ENCODE measurements around the gene IQCN.

DNA sequence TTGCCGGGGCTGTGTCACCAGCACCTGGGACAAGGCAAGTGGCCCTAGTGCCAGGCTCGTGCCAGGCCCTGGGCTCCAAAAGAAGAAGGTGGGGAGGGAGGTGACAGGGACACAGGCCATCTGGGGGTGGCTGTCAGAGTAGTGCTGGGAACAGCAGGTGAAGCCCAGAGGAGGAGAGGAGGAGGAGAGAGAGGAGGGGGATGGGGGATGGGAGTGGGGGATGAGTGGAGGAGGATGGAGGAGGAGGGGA, 29.9 kb upstream of the IQCN start:
- TF ChIP-seq, protein P1, sequence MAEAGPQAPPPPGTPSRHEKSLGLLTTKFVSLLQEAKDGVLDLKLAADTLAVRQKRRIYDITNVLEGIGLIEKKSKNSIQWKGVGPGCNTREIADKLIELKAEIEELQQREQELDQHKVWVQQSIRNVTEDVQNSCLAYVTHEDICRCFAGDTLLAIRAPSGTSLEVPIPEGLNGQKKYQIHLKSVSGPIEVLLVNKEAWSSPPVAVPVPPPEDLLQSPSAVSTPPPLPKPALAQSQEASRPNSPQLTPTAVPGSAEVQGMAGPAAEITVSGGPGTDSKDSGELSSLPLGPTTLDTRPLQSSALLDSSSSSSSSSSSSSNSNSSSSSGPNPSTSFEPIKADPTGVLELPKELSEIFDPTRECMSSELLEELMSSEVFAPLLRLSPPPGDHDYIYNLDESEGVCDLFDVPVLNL (IDR thresholded peaks at IDR 0.05; ENCODE audit: low read depth, low read length) = no peak
- TF ChIP-seq, protein P2, sequence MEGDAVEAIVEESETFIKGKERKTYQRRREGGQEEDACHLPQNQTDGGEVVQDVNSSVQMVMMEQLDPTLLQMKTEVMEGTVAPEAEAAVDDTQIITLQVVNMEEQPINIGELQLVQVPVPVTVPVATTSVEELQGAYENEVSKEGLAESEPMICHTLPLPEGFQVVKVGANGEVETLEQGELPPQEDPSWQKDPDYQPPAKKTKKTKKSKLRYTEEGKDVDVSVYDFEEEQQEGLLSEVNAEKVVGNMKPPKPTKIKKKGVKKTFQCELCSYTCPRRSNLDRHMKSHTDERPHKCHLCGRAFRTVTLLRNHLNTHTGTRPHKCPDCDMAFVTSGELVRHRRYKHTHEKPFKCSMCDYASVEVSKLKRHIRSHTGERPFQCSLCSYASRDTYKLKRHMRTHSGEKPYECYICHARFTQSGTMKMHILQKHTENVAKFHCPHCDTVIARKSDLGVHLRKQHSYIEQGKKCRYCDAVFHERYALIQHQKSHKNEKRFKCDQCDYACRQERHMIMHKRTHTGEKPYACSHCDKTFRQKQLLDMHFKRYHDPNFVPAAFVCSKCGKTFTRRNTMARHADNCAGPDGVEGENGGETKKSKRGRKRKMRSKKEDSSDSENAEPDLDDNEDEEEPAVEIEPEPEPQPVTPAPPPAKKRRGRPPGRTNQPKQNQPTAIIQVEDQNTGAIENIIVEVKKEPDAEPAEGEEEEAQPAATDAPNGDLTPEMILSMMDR (IDR thresholded peaks at IDR 0.05 in 2 of 3, conservative IDR thresholded peaks at IDR 0.05 in 1 of 3; ENCODE audit: control insufficient read depth in 2 of 3, extremely low read depth in 1 of 3, insufficient read depth in 1 of 3, low read depth in 3 of 3, low read length in 3 of 3) = no peak
- TF ChIP-seq LARP7 (IDR thresholded peaks at IDR 0.05) (0 out of 2 replicates have a peak, but pooled peaks have one; percentile 24), FOXM1 (IDR thresholded peaks at IDR 0.05; ENCODE audit: low read depth, low read length) (no peak), POLR2A (IDR thresholded peaks at IDR 0.05; ENCODE audit: low read depth, low read length) (no peak)
- TF ChIP-seq, protein P3, sequence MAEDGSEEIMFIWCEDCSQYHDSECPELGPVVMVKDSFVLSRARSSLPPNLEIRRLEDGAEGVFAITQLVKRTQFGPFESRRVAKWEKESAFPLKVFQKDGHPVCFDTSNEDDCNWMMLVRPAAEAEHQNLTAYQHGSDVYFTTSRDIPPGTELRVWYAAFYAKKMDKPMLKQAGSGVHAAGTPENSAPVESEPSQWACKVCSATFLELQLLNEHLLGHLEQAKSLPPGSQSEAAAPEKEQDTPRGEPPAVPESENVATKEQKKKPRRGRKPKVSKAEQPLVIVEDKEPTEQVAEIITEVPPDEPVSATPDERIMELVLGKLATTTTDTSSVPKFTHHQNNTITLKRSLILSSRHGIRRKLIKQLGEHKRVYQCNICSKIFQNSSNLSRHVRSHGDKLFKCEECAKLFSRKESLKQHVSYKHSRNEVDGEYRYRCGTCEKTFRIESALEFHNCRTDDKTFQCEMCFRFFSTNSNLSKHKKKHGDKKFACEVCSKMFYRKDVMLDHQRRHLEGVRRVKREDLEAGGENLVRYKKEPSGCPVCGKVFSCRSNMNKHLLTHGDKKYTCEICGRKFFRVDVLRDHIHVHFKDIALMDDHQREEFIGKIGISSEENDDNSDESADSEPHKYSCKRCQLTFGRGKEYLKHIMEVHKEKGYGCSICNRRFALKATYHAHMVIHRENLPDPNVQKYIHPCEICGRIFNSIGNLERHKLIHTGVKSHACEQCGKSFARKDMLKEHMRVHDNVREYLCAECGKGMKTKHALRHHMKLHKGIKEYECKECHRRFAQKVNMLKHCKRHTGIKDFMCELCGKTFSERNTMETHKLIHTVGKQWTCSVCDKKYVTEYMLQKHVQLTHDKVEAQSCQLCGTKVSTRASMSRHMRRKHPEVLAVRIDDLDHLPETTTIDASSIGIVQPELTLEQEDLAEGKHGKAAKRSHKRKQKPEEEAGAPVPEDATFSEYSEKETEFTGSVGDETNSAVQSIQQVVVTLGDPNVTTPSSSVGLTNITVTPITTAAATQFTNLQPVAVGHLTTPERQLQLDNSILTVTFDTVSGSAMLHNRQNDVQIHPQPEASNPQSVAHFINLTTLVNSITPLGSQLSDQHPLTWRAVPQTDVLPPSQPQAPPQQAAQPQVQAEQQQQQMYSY (CRISPR knock-in tag; IDR thresholded peaks at IDR 0.05) = no peak
